KBM-7 (cell line): Measurements from ENCODE around the gene RAB3IP.

ENCODE experiments used
- DNase-seq: peaks from one replicate; pipeline ENCODE4 v3.0.0-alpha.2; 2015
- in situ Hi-C: fragments of 300-500 bp; cut with MboI; formaldehyde crosslinking; loops from 2 replicates; pipeline ENCODE4 v1.14.3; 2020; ENCODE audit warnings: low sequenced_read_pairs, low pct_unique_long_range_greater_than_20kb, mixed read lengths

The RAB3IP gene

GRCh38 chr12:69738351-69739286 lies at the start of gene RAB3IP:
Gene RAB3IP, plus strand, starts transcription at chr12:69738860. Its CDS starts 16,549 bp downstream, at chr12:69755409.
- peak; percentile 86 for DNase-seq
- in situ Hi-C loops: no loop called here

DNA sequence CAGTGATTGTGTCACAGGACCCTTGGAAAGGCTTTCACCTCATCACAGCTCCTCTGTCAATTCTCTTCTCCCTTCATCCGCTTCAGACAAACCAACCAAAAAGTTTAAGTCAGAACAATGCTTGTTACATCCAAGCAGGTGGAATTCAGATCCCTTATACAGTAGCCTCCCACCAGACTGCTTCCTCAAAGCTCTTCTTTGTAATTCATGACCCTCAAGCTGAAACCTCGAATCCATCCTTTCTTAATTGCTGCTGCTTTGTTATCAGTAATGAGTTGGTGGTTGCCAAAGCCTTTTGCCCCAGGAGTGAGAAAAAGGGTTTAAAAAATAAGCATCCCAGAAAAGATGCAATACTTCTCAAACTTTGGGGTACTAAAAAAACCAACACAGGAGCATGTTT lies 49.0 kb upstream of the RAB3IP start:
- DNase-seq: no peak
- in situ Hi-C loops: no loop called here

DNA sequence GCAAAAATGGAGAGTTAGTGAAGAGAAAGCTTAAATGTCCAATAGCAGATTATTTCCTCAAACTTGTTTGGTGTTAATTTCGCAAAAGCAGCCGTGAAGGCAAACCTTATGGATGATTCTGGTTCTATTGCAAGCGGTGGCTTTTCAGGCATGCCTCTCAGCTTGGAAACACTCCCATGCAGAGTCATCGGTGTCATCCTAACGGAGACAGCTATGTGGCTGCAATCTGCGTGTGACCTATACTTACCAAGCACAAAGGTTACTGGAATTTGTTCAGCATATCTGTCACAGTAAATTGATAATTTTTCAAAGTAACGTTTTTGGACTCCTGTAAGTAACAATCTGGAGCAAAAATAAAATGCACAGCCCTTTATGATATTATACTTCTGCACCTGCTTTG lies 44.5 kb upstream of the RAB3IP start:
- DNase-seq: no peak
- in situ Hi-C loops: no loop called here

DNA sequence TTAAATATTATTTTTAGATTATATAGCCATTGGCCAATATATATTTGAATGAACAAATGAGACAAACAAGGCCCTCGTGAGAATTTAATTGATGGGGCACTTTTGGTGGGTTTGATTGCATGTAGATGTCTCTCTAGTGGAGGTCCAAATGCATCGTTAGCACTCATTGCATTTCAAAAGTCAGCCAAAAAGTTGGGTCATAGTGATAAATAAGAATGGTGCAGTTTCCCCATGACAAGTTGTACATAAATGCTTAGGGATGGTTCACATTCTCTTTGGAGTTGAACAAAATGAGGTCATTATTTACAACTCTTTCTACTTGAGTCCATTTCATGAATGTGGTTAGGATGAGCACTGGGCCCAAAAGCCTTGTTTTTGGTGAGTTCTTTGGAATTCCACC lies 40.6 kb upstream of the RAB3IP start:
- no peak for DNase-seq
- in situ Hi-C loops: no loop called here

DNA sequence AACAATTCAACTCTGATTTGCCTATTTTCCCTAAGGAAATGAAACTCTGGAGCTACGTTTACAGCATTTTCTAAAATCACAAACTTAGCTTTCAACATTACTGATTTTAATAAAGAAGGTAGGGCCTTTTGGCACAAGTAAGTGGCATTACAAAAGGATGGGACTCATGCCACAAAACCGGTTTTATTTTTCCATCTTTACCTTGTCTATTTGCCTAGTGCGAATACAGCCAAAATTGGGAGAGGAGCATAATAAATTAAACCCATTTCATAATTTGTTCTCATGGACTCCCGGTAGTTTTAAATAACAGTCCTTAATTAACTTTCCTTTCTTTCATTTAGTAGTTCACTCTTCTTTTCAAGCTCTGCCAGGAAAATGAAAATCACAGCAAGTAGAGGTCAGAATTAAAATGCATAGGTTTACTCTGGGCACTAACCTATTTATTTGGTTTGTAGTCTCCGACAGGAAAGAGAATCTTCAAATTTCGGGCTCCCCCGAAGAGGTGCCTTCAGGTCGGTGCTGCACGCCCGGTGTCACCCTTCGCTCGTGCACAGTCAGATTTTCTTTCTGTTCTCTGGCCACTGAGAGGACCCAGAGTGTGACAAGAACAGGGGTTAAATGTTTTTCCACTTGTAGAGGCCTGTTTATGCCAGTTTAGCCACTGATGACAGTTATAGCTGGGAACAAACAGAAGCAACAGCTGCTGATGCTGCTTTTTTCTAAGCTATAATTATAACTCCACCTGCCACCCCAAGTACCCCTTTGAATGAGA lies 39.7 kb upstream of the RAB3IP start, which contains the start of gene BEST3:
BEST3 (minus strand) TSS at position 535 of the 772 bp plus-strand sequence. CDS start 1,505 bp downstream, outside the sequence.
- in situ Hi-C loops: no loop called here
- DNase-seq: no peak

GRCh38 chr12:69701826-69702225 lies 36.8 kb upstream of the RAB3IP start:
- in situ Hi-C loops: no loop called here
- no peak for DNase-seq

GRCh38 chr12:69703146-69703642 lies 35.5 kb upstream of the RAB3IP start:
- no peak for DNase-seq

DNA sequence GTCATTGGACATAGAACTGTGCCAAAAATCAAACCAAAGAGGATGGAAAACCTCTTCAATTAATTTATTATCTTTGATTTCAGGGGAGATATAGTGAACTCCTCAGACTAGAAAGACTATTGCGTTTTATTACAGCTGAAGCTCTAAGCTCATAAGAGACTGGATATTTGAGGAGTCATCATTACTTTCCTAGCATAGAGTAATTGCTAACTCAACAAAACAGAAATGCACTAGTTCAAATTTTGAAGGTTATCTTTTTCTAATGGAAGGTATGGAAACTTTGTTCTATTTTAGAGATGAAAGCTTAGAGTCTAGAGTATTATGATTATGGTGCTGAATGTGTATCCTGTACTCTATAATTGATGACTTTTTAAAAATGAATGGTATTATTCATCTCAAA lies 34.3 kb upstream of the RAB3IP start:
- in situ Hi-C loops: no loop called here
- DNase-seq: no peak

More at GRCh38 chr12:69703146-69703642, 35.5 kb upstream of the RAB3IP start:
- in situ Hi-C loops: no loop called here

- no peak for DNase-seq
- in situ Hi-C loops: no loop called here
Measured at GRCh38 chr12:69708649-69709048, 30.0 kb upstream of the RAB3IP start.

GRCh38 chr12:69712826-69713225 lies 25.8 kb upstream of the RAB3IP start:
- in situ Hi-C loops: no loop called here
- DNase-seq: no peak

DNA sequence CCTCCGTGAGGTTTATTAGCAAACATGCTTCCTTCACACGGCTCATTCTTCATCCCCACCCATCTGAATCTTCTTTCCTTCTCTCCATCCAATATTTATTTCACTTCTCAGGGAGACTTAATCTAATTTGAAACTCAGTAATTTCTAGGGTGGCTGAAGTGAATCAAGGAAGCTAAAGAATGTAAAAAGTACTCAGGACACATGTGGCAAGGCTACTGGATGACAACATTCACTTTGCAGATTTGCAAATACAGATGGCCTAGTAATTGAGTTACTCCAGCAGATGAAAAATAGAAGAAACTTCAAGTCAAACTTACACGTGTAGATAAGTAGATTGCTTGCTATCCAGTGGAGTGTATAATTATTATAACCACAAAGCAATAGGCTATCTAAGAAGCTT lies 24.1 kb upstream of the RAB3IP start:
- in situ Hi-C loops: no loop called here
- DNase-seq: no peak

DNA sequence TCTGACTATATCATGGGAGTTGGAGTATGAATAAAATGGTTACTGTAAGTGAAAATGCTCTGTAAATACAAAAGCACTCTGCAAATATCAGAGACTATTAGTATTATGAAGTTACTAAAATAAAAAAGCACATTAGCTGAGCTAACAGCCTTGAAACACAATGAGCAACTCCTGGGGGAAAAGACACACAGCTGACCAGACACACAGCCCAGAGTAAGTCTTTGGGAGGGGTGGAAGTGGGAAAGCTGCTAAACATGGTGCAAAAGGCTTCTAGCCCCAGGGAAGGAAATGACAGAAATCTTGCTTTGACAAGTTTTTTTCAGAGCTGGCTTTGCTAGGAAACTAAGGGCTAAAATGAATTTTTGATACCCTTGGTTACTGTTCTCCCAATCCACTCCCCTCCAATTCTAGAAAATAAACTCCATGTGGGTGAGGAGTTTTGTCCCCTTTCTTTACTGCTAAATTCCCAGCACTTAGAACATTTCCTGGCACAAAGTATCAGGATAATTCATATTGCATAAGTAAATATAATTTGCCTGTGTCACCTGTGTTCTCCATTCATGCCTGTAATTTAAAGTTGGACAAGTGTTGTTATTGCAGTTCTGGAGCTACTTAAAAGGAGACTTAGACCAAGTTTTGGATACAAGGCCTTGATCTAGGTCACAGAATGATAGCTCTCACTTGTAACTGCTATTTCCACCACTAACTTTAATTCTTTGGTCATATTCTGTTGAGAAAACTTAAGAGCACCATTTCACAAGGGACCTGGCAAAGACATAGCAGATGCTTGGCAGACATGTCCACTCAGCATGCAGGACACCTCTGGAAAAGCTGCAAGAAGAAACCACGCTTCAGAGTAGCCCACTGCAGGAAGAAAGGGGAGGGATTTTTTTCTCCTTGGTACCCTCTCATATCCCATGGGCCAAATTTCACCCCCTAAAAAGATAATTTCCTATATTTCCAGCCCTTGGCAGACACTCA lies 19.0 kb upstream of the RAB3IP start:
- no peak for DNase-seq
- in situ Hi-C loops: no loop called here

GRCh38 chr12:69720750-69721149 lies 17.9 kb upstream of the RAB3IP start:
- DNase-seq: no peak
- in situ Hi-C loops: no loop called here

- in situ Hi-C loops: no loop called here
Measured at GRCh38 chr12:69726922-69727321, 11.7 kb upstream of the RAB3IP start.

DNA sequence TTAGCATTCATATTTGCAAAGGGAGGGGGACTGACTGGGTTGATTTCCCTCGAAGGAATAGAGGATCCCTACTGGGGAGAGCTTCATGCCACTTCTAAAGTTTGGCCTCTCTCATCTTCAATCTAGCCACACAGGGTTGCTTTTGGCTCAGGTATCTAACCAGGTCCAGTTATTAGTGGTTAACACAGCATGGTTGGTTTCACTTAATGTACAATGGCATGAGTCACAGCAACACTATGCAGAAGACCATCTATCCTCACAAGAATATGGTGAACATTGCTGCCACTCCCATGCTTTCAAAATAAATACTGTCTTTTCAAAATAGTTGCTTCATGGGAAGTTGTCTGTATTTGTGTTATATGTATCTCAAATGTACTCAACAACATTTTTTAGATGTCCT lies 6.6 kb upstream of the RAB3IP start:
- in situ Hi-C loops: no loop called here
- no peak for DNase-seq

More at GRCh38 chr12:69726922-69727321, 11.7 kb upstream of the RAB3IP start:
- DNase-seq: no peak

GRCh38 chr12:69733638-69734037 lies 5.0 kb upstream of the RAB3IP start:
- in situ Hi-C loops: no loop called here
- no peak for DNase-seq

DNA sequence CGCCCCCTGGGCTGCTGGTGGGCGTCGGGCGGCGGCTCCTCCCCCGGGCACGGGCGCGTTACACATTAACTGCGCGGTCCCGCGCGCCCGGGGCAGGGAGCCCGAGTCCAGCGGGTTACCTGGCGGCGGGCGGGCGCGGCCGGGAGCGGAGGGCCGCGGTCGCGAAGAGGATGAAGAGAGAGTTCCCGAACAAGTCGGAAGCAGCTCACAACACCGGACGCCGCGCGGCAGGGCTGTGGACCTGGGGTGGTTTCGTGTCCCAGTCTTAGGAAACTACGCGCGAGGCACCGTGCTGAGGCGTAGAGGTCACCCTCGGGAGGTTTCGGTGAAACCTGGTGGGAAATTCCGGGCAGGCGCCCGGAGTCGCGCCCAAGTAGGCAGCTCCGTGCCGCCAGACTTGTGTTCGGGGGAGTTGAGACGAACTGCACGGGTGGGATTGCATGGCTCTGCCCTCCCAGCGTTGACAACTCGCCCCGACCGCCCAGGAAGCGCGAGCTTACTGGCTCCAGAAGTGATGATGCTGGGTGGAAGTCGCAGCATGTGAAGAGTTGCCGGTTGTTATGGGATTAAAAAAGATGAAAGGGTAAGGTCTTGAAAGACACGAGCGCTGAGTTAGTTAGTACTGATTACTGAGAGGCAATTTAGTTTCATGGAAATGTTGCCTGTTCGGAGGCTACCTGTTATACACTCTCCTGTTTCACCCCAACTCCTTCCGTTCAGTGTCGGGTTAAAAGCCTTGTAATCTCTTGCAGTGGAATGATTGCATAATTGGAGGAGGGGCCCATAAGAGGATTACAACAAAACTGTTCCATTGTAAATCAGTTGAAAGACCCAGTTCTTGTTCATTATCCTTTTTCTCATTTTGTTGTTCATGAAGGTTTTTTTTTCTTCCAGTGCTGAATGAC lies 879 bp downstream of the RAB3IP start:
- DNase-seq: peak; percentile 74
- in situ Hi-C loops: no loop called here

DNA sequence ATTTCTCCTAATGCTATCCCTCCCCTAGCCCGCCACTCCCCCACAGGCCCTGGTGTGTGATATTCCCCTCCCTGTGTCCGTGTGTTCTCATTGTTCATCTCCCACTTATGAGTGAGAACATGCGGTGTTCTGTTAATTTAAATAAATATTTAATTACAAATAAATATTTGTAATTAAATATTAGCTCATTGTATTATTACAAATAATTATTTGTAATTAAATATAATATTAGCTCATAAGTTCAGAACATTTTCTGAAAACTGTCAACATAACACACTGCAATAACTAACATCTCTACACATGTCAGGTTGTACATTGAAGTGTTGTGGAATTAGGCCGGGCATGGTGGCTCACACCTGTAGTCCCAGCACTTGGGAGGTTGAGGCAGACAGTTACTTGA lies 5.4 kb downstream of the RAB3IP start:
- DNase-seq: no peak
- in situ Hi-C loops: no loop called here
